ENCODE measurements around the gene CPED1.
"Not testable (repeated sequence)": the region's sequence is repeated elsewhere in the genome, so short reads cannot be mapped to it uniquely, and the experiment has no call there.

Gene CPED1

GRCh38 chr7:120981888-120982615 lies 6.5 kb upstream of the CPED1 start:
- DNase-seq, result no peak

DNA sequence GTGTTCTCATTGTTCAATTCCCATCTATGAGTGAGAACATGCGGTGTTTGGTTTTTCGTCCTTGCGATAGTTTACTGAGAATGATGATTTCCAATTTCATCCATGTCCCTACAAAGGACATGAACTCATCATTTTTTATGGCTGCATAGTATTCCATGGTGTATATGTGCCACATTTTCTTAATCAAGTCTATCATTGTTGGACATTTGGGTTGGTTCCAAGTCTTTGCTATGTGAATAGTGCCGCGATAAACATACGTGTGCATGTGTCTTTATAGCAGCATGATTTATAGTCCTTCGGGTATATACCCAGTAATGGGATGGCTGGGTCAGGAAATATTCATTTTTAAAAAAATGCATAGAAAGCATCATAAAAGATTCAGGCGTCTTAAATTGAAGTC lies 4.9 kb upstream of the CPED1 start:
- DNase-seq, result not testable (repeated sequence)

- no peak for DNase-seq
These were observed 4.1 kb upstream of the CPED1 start for GRCh38 chr7:120984406-120984805.

GRCh38 chr7:120985130-120985758 lies 3.3 kb upstream of the CPED1 start:
- no peak for DNase-seq

- no peak for DNase-seq
These were observed 2.7 kb upstream of the CPED1 start for GRCh38 chr7:120985839-120986238.

DNA sequence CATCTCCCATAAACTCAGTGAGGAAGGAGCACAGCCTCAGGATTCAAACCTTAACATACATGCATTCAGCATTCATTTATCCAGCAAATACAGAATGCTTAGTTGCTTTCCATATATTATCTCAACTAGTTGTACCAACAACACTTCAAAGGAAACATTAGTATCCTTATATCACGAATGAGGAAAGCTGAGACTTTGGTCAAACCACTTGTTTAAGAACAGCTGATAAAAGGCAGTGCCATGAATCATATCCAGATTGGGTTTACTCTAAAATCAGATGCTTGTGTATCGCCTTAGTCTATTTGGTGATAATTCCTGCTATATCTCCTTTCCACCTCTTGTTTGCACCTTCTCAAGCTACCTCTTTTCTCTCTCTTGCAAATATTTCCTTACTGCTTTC lies 1.9 kb upstream of the CPED1 start:
- DNase-seq, result no peak

GRCh38 chr7:120987280-120987679 lies 1.2 kb upstream of the CPED1 start:
- DNase-seq, result no peak

DNA sequence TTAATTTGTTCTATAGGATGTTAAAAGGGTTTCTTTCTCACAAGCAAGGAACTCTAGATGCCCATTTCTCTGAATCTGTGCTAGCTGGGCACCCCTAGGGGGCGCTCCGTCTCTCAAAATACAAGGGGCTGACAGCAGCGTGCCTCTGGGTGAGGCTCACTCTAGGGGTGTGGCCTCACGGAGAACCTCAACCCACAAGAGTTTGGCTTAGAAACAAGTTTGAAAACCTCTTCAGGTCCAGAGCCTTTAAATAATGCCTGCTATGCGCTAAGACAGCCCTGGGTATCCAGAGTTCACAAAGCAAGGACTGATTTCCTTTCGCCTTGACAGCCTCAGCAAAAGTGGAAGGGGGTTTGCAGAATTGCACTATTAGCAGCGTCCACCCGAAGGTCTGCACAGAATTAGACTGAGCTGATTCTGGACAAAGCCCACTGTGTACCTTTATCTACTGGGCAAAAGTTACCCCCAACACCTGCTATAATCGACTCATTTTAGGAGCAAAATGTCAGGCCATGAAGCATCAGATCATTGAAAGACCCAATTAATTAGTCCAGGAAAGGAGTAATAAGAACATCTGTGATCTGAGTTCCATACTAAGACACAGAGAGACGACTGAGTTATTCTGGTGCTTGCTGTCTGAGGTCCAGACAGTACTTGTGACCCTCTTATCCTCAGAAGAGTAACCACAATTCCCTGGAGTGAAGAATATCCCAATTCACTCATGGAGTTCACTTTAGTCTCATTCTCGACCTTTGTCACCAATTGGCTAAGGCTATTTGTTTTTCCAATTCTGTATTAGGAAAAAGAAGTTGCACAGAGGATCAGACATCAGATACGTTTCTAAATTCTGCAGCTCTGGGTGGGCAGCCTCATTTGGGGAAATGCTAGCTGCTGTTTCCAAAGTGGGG lies 574 bp upstream of the CPED1 start:
- peak; percentile 81 for DNase-seq

DNA sequence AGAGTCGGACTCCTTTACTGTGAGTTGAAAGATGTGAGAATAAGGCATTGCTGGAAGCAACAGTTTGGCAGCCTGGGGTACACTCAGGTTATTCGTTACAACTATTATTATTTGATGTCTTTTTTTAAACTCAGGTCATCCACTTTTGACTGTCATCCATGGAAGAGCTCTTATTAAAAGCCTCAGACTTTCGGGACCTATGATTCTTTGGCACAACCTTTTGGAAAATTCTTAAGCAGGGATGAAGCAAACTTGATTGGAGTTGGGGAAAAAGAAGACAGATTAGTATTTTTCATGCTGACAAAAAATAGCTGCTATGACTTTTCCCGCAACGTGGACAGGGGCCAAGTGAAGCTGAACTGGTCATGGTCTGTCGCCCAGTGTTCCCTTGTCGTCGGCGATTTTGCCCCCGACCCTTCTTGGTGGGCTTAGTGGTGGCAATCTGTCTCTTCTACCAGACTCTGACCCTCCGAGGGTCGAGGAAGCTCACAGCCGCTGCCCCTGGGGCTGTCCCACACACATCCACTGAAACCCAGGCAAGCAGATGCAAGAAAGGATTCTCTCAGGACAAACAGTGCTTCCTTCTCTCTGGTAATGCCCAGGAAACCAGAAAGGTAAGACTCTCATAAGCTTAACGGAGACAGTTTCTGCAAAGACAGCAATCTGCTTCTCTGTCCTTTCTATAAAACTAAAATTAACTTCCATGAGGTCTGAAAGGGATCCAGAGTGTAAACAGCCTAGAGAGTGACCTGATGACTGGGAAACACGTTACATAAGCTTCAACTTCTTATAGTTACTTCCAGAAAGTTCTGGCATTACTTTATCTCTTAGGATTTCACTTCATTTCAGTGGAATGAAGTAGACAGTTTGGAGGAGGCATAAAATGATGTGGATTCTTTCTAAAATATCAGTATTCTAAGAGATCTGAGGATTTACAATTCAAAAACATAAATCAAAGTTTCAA lies 1.0 kb downstream of the CPED1 start:
- DNase-seq, result no peak

- DNase-seq, result no peak
These were observed 2.1 kb downstream of the CPED1 start for GRCh38 chr7:120990468-120991118.

DNA sequence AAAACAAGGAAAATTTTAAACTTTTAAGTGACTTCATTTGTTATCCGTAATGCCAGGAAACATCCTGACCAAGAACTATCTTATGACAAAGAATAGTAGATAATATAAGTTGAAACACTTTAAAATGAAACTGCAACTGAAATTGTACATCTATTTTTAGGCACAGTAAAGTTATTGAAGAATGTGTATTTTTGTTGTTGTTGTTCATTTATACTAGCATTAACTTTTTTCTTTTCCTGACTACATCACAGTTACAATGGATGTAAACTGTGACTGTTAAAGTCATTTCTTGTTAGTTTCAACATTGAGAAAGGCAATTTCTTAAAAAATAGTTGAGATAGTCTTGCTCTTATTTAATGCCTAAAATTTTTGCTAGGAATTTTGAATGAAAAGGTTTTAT lies 2.6 kb downstream of the CPED1 start:
- DNase-seq, result no peak

DNA sequence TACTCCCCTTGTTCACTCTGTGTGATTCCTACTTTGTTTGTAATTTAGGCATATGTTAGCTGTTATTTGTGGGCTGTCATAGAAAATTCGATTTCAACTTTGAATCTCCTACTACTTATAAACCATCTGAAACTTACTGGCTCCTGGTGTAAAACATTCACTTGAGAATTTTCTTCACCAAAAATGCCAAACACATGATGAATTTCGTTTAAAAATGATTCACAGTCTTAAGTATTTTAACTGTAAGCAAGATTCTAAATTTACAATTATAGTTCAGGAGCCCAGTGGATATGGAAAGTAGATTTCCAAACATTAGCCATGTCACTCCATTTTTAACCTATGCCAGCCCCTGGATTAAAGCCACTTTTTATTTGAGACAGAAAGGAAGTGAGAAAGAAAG lies 3.1 kb downstream of the CPED1 start:
- DNase-seq, result no peak

DNA sequence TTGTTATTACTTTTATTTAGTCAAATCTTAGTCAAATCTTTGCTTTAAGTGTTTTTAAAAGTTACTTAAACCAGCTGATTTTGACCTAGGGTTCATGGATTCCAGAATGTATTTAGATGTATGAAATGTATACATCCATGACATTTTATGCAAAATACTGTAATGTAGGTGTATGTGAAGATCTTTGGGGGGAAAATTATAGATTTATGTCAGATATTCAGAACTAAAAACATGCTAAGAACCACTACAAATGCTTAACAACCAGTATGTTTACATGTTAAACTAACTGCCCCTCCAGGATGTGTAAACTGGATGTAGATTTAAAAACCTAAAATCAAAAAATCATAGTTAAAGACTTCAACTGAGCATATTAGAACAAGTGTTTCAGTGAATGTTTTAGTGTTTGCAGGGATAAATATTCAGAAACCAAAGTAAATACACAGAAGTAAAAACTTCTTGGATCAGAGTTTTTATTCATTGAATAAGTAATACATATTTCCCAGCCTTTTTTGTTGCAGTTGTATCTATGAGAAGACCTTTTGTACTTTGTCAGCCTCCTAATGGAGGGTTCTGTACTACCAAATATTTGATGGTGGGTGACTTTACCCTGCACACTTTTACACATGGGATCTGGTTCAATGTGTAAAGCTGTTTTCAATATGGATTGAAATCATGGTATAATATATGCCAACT lies 3.9 kb downstream of the CPED1 start:
- DNase-seq, result no peak

DNA sequence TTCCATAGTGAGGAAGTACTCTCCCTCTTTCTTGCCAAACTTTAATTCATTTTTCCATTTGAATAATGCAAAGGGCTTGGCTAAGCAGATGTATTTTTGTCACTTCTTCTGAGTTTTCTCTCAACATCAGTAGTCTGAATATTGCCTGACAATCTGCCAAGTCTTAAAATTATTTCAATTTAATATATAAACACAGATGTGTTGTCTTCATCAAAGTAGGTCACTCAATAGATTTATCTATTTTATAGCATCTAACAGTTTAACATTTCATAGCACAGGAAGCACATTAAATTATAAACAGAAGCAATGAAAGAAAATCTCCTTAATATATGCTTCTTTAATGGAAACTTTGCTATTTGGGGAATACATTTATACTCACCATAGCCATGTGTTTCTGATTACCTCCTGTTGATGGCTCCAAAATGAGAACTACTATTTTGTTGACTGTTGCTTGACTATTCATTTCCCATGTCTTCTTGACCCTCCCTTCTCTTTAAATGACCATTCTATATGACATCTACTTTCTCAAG lies 4.5 kb downstream of the CPED1 start:
- DNase-seq, result no peak

- DNase-seq, result no peak
These were observed 5.2 kb downstream of the CPED1 start for GRCh38 chr7:120993553-120994191.

- no peak for DNase-seq
These were observed 6.2 kb downstream of the CPED1 start for GRCh38 chr7:120994512-120995410.

DNA sequence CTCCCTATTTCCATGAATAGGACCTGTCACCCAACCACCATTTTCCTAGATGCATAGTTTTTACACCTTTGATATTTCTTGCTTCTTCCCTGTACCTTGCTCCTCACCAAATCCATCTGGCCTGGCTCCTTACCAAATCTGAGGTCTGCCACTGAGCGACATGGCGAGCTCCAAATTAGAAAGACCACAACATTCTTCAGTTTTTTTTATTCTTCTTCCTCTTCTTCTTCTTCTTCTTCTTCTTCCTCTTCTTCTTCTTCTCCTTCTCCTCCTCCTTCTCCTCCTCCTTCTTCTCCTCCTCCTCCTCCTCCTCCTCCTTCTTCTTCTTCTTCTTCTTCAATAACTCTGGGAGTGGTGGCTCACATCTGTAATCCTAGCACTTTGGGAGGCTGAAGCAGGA lies 7.1 kb downstream of the CPED1 start:
- no peak for DNase-seq

DNA sequence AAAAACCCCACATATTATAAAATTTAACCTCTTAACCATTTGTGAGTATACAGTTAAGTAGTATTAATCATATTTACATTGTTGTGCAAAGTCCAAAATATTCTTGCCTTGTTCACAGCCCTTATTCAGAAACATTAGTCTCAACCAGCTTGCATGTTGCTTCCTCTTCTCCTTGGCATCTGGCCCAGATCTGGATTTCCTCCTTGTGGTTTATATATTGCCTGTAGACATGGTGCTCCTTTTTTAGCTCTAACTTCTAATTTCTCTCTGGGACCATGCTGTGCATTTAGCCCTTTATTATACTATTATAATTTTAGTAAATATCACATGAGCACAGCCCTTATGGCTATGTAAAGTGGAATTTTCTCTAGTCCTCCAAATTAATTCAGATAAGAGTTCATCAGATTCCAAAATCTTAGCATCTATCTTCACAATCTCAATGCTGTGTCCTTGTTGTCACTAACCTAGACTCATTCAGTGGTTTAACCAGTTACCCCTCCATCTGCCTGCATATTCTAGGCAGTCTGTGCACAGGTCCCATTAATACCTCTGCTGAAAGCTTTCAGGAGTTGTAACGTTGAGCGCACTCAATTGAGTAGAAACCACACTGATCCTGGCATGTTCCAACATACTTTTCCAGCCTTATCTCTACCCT lies 7.9 kb downstream of the CPED1 start:
- peak; percentile 26 to 31 for DNase-seq

- DNase-seq, result no peak
These were observed 8.5 kb downstream of the CPED1 start for GRCh38 chr7:120996988-120997345.
